GM21737 (cell line): Measurements from ENCODE around the gene TMPRSS11A.

Experiments
- ATAC-seq: cut with Tn5 transposase; IDR thresholded peaks from one replicate; pipeline ENCODE4 v1.9.1; 2021; ENCODE audit warnings: mild to moderate bottlenecking, moderate library complexity; ENCODE audit not compliant: unreplicated experiment

TMPRSS11A gene

GRCh38 chr4:67874986-67875385 is 88.3 kb downstream of the TMPRSS11A start:
- ATAC-seq, result no peak

- ATAC-seq, result no peak
Observed at GRCh38 chr4:67873116-67873515, 90.2 kb downstream of the TMPRSS11A start.

- peak; percentile 82 for ATAC-seq
Observed at GRCh38 chr4:67871867-67872266, 91.4 kb downstream of the TMPRSS11A start.

- no peak for ATAC-seq
Observed at GRCh38 chr4:67869580-67870190, 93.6 kb downstream of the TMPRSS11A start.

DNA sequence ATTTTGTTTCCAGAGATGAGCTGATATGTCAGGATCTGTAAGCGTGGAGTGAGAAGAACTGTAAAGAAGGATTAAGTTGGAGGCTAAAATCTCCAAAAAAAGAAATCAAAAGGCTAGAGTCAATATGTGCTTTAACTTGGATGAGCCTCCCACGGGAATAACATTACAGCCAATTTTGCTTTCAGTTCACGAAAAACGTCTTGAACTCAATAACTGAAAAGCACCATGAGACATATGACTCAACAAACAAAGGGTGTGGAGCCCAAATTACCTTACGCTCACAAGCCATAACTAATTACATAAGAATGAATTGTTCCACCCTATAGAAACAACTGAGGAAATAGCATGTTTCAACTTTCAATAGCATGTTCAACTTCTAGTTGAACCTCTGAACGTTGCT is 101.8 kb downstream of the TMPRSS11A start:
- ATAC-seq, result no peak
